Tibial nerve (tissue), 4 donors: ENCODE results near the gene ATP1A1. TPM values are rescaled to one million over a fixed set of nuclear protein-coding genes. Genes with fewer than 3 reads are reported as not detected.
A peak's percentile ranks its signal among the peaks of the same experiment; 100 is the strongest.

Experiments
- DNase-seq, 2 donors: peaks; one replicate each; pipeline ENCODE4 v3.0.0-alpha.2; 2019; ENCODE audit warnings: low spot score in 2 of 2
- H3K27ac ChIP-seq, 4 donors: fragments of 200-600 bp; sonication (generic) in 3 of 4; one replicate each; pipeline ENCODE4 v1.5.1; 2017 to 2019; ENCODE audit warnings: mild to moderate bottlenecking in 1 of 4
- H3K27me3 ChIP-seq, 2 donors: fragments of 200-600 bp; sonication (generic) in 1 of 2; one replicate each; pipeline versions ENCODE4 v1.5.1 to v1.6.0; 2017 to 2019
- H3K36me3 ChIP-seq, 3 donors: fragments of 200-600 bp; sonication (generic); one replicate each; pipeline ENCODE4 v1.5.1; 2018 to 2019
- H3K4me1 ChIP-seq, 4 donors: fragments of 200-600 bp; sonication (generic) in 3 of 4; one replicate each; pipeline ENCODE4 v1.5.1; 2017 to 2019
- H3K4me3 ChIP-seq, 4 donors: fragments of 200-600 bp; sonication (generic) in 3 of 4; one replicate each; pipeline ENCODE4 v1.5.1; 2017 to 2019; ENCODE audit warnings: mild to moderate bottlenecking in 1 of 4, moderate library complexity in 1 of 4
- H3K9me3 ChIP-seq, 4 donors: fragments of 200-600 bp; sonication (generic) in 3 of 4; one replicate each; pipeline ENCODE4 v1.5.1; 2017 to 2019
- EP300 ChIP-seq, 2 donors: sonication (generic); formaldehyde crosslinking; IDR thresholded peaks; one replicate each; pipeline ENCODE4 v1.6.1; 2017; ENCODE audit warnings: antibody characterized with exemption in 2 of 2, mild to moderate bottlenecking in 1 of 2
- POLR2A ChIP-seq, 2 donors: fragments of 450-650 bp; IDR thresholded peaks; one replicate each; pipeline ENCODE4 v1.6.1; 2017; ENCODE audit warnings: antibody characterized with exemption in 2 of 2, mild to moderate bottlenecking in 2 of 2, moderate library complexity in 2 of 2
- WGBS, 2 donors: methylation state at CpG; one replicate each; pipeline ENCODE4 v1.1.5; 2018; 5-methylcytosine and 5-hydroxymethylcytosine counted together
- total RNA-seq, 4 donors: library from RNA; depleted of rRNA; stranded (reverse); fragments of >200 nt; gene quantifications; one replicate each; pipeline ENCODE4 v1.1.0, GENCODE V29; 2016
- TF ChIP-seq, protein P1 (sequence below), 5 experiments: fragments of 200-600 bp in 3 of 5; fragments of 450-650 bp in 2 of 5; sonication (generic) in 3 of 5; IDR thresholded peaks; one replicate each; pipeline ENCODE4 v1.5.1; 2016 to 2019; ENCODE audit warnings: antibody characterized with exemption in 5 of 5, mild to moderate bottlenecking in 3 of 5, moderate library complexity in 2 of 5

ATP1A1 gene
- total RNA-seq, 4 donors from 2014 or later, result 226 to 325 (median 267) TPM

DNA sequence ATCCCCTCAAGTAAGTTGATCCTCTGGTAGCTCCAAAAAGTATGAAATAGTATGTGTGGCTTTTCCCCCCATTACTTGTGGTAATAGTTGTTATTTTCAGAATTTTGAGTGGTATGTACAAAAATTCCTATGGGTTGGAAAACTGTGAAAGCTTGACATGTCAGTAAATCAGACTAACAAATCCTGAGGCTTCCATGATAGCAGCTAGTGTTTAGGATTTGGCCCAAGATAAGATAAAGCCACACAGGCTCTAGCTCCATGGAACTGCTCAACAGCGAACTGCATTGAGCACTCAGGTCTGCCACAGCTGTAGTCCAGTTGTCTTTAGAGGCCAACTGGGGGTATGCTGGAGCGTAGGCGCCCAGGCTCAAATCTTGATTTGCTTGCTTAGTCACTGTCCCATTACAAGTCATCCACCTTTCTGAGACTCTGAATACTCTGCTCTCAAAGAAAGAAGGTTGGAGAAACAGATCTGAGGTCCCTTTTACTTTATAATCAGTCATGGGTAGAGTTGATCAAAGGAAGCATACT lies 28.7 kb downstream of the ATP1A1 start:
- DNase-seq, result no peak
- Histone ChIP-seq H3K4me1 (no peaks in the 10 kb centered on the region), H3K9me3 (no peaks in the 10 kb centered on the region), H3K36me3 (peaks cover 10 to 100% (median 74%) of the 10 kb centered on the region in 3 donors), H3K27ac (no peak overlapping the region), H3K4me3 (no peak overlapping the region), H3K27me3 (no peaks in the 10 kb centered on the region)
- WGBS, 2 donors, result 95 to 97% methylated on average over 3 of the region's 3 CpGs
- TF ChIP-seq, protein P1, sequence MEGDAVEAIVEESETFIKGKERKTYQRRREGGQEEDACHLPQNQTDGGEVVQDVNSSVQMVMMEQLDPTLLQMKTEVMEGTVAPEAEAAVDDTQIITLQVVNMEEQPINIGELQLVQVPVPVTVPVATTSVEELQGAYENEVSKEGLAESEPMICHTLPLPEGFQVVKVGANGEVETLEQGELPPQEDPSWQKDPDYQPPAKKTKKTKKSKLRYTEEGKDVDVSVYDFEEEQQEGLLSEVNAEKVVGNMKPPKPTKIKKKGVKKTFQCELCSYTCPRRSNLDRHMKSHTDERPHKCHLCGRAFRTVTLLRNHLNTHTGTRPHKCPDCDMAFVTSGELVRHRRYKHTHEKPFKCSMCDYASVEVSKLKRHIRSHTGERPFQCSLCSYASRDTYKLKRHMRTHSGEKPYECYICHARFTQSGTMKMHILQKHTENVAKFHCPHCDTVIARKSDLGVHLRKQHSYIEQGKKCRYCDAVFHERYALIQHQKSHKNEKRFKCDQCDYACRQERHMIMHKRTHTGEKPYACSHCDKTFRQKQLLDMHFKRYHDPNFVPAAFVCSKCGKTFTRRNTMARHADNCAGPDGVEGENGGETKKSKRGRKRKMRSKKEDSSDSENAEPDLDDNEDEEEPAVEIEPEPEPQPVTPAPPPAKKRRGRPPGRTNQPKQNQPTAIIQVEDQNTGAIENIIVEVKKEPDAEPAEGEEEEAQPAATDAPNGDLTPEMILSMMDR (IDR thresholded peaks at IDR 0.05), result no peak
- no peak for TF ChIP-seq EP300 (IDR thresholded peaks at IDR 0.05)
- TF ChIP-seq POLR2A (IDR thresholded peaks at IDR 0.05), result no peak

DNA sequence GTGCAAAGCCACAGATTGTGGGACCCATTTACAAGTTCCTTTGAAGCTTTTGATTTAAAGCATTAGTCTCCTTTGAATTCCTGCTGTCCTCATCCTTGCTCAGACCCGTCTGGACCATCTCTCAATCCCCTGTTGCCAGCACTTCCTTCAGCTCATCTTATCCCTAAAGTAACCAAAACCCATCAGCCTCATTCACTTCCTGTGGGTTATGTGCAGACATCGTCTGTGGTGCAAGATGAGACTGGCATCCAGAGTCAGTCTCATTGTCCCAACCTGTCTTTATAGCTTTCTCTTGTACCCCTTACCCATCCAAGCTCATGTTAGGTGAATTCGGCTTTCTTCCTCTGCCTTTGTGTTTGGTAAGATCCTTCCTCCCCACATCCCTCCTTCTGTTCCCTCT lies 29.3 kb downstream of the ATP1A1 start:
- Histone ChIP-seq H3K4me1 (no peaks in the 10 kb centered on the region), H3K36me3 (peaks cover 8 to 100% (median 69%) of the 10 kb centered on the region in 3 donors), H3K27ac (peak overlapping the region in 1 of 4 donors; percentile 28), H3K9me3 (no peaks in the 10 kb centered on the region), H3K27me3 (no peaks in the 10 kb centered on the region), H3K4me3 (no peak overlapping the region)
- WGBS, 2 donors, result 80 to 87% methylated on average over 3 of the region's 3 CpGs
- DNase-seq, result no peak
- TF ChIP-seq, protein P1 (IDR thresholded peaks at IDR 0.05), result no peak
- no peak for TF ChIP-seq POLR2A (IDR thresholded peaks at IDR 0.05)
- no peak for TF ChIP-seq EP300 (IDR thresholded peaks at IDR 0.05)

DNA sequence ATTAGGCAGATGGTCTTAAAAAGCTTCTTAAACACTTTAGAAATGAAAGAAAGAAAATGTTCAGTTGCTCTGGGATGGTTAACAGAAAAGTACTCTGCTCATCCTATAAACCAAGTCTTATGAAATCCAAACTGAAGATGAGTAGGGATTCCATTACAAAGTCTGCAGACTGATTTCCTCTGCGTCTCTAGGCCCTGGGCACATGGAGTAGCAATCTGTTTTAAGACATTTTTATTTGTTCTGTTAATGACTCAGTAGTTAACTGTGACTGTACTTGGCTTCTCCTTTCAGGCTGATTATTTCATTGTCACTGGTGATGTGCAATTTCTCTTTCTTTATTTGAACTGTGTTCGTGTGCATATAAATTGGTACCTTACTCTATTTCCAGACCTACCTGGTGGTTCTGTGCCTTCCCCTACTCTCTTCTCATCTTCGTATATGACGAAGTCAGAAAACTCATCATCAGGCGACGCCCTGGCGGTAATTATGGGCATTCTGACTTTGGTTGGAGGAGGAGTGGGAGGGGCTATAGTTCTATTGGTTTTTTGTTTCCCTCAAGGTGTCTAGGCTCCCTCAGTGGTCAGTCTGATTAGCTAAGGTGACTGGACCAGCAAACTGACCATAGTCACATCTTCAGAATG lies 30.6 kb downstream of the ATP1A1 start:
- 91 to 94% methylated on average over 7 of the region's 7 CpGs for WGBS, 2 donors
- H3K36me3 ChIP-seq, result peaks cover 7 to 98% (median 56%) of the 10 kb centered on the region in 3 donors
- TF ChIP-seq, protein P1 (IDR thresholded peaks at IDR 0.05), result no peak
- TF ChIP-seq POLR2A (IDR thresholded peaks at IDR 0.05), result no peak
- TF ChIP-seq EP300 (IDR thresholded peaks at IDR 0.05), result no peak
- no peaks in the 10 kb centered on the region for H3K9me3 ChIP-seq
- no peak for DNase-seq
- no peak overlapping the region for H3K4me3 ChIP-seq
- H3K4me1 ChIP-seq, result no peaks in the 10 kb centered on the region
- no peaks in the 10 kb centered on the region for H3K27me3 ChIP-seq
- peak overlapping the region in 1 of 4 donors; percentile 1 for H3K27ac ChIP-seq

GRCh38 chr1:116404699-116405098 lies 31.7 kb downstream of the ATP1A1 start:
- no peak overlapping the region for H3K27ac ChIP-seq
- no peak overlapping the region for H3K4me3 ChIP-seq
- H3K9me3 ChIP-seq, result no peaks in the 10 kb centered on the region
- WGBS, 2 donors, result 84 to 85% methylated on average over 5 of the region's 5 CpGs
- no peak for TF ChIP-seq EP300 (IDR thresholded peaks at IDR 0.05)
- TF ChIP-seq, protein P1 (IDR thresholded peaks at IDR 0.05), result no peak
- TF ChIP-seq POLR2A (IDR thresholded peaks at IDR 0.05), result no peak
- H3K4me1 ChIP-seq, result no peaks in the 10 kb centered on the region
- peaks cover 5 to 95% (median 48%) of the 10 kb centered on the region in 3 donors for H3K36me3 ChIP-seq
- no peak for DNase-seq
- no peaks in the 10 kb centered on the region for H3K27me3 ChIP-seq
